ENCODE results near the gene SSBP1.

DNA sequence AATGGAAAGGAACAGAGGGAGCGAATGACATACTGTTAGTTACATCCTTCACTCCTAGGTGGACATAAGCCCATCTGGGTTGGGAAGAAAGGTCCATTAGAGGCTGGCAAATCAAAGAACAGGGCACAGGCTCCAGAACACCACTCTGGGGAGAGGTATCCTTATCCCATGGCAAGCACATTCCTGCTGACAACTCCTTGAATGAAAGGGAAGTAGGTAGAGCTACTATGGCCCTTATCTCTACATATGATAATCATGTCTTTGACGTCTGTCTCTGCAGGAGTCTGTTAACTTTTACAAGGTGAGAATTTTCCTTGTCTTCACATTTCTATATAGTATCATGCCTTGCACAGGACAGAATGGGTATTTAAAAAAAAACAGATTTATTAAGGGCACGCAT, 46.6 kb upstream of the SSBP1 start:
- TF ChIP-seq, protein P1, sequence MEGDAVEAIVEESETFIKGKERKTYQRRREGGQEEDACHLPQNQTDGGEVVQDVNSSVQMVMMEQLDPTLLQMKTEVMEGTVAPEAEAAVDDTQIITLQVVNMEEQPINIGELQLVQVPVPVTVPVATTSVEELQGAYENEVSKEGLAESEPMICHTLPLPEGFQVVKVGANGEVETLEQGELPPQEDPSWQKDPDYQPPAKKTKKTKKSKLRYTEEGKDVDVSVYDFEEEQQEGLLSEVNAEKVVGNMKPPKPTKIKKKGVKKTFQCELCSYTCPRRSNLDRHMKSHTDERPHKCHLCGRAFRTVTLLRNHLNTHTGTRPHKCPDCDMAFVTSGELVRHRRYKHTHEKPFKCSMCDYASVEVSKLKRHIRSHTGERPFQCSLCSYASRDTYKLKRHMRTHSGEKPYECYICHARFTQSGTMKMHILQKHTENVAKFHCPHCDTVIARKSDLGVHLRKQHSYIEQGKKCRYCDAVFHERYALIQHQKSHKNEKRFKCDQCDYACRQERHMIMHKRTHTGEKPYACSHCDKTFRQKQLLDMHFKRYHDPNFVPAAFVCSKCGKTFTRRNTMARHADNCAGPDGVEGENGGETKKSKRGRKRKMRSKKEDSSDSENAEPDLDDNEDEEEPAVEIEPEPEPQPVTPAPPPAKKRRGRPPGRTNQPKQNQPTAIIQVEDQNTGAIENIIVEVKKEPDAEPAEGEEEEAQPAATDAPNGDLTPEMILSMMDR (IDR thresholded peaks at IDR 0.05), result no peak
- no peak for TF ChIP-seq POLR2AphosphoS5 (IDR thresholded peaks at IDR 0.05)
- no peak for TF ChIP-seq EP300 (IDR thresholded peaks at IDR 0.05)
- no peak for TF ChIP-seq POLR2A (IDR thresholded peaks at IDR 0.05)
